A673 (cell line): Measurements from ENCODE around the gene PTPN1. TPM values are rescaled to one million over a fixed set of nuclear protein-coding genes. Genes with fewer than 3 reads are reported as not detected.

Source experiments
- BruUV-seq: library from RNA; stranded (reverse); fragments of 400-500 nt; replicated peaks from 2 replicates; lab custom pipeline; 2021; lab: Mats Ljungman, UMichigan
- CTCF ChIA-PET: fragments of 300-600 bp; sonication (Branson Sonifier 250); formaldehyde crosslinking; loops from one replicate; lab custom pipeline; 2022; ENCODE audit warnings: antibody characterized with exemption; lab: Charles Lee
- POLR2A ChIA-PET: fragments of 300-600 bp; sonication (Branson Sonifier 250); formaldehyde crosslinking; loops from one replicate; lab custom pipeline; 2022; ENCODE audit warnings: antibody characterized with exemption; ENCODE audit not compliant: low non-redundant PET; lab: Charles Lee
- DNase-seq: peaks from one replicate; pipeline ENCODE4 v3.0.0-alpha.2; 2015; ENCODE audit warnings: low spot score
- H3K27ac ChIP-seq: fragments of 200-600 bp; sonication (generic); 2 replicates; pipeline ENCODE4 v1.5.1; 2016; ENCODE audit warnings: mixed run types, low read depth, mild to moderate bottlenecking, mixed read lengths, antibody characterized with exemption, low read length; ENCODE audit not compliant: poor library complexity, severe bottlenecking
- H3K27me3 ChIP-seq: fragments of 200-600 bp; sonication (generic); replicated peaks from 2 replicates; pipeline ENCODE4 v1.6.1; 2017; ENCODE audit warnings: mixed run types, low read depth, mild to moderate bottlenecking, mixed read lengths, antibody characterized with exemption, low read length; ENCODE audit not compliant: insufficient read depth, poor library complexity
- H3K36me3 ChIP-seq: fragments of 200-600 bp; sonication (generic); 2 replicates; pipeline ENCODE4 v1.6.1; 2016; ENCODE audit warnings: mixed run types, mild to moderate bottlenecking, mixed read lengths, antibody characterized with exemption, low read length; ENCODE audit not compliant: insufficient read depth, poor library complexity, severe bottlenecking
- H3K4me1 ChIP-seq: fragments of 200-600 bp; sonication (generic); 2 replicates; pipeline ENCODE4 v1.6.1; 2017; ENCODE audit warnings: mixed run types, mild to moderate bottlenecking, mixed read lengths, antibody characterized with exemption, low read length; ENCODE audit not compliant: insufficient read depth, poor library complexity, severe bottlenecking
- H3K4me3 ChIP-seq: fragments of 200-600 bp; sonication (generic); 2 replicates; pipeline ENCODE4 v1.5.1; 2016; ENCODE audit warnings: low read depth, mixed run types, mild to moderate bottlenecking, mixed read lengths, low read length; ENCODE audit not compliant: poor library complexity, severe bottlenecking
- H3K9me3 ChIP-seq: fragments of 200-600 bp; sonication (generic); 2 replicates; pipeline ENCODE4 v1.6.1; 2016; ENCODE audit warnings: mixed run types, low read depth, mild to moderate bottlenecking, mixed read lengths, antibody characterized with exemption, low read length; ENCODE audit not compliant: poor library complexity, severe bottlenecking
- CTCF ChIP-seq: fragments of 300-800, 200-600 bp; sonication (generic); conservative IDR thresholded peaks from 2 replicates; pipeline ENCODE4 v1.5.1; 2017; ENCODE audit warnings: low read depth, mild to moderate bottlenecking, antibody characterized with exemption, low read length, moderate library complexity, mixed read lengths
- EZH2 ChIP-seq: fragments of 200-600 bp; sonication (generic); IDR thresholded peaks from 2 replicates; pipeline ENCODE4 v1.6.1; 2017; ENCODE audit warnings: borderline replicate concordance, low read depth, mild to moderate bottlenecking, mixed read lengths, antibody characterized with exemption, low read length; ENCODE audit not compliant: poor library complexity, severe bottlenecking
- intact Hi-C: fragments of 100-400 bp; cut with micrococcal nuclease; formaldehyde crosslinking; loops from one replicate; pipeline ENCODE4 v1.10.0; 2022; ENCODE audit not compliant: unreplicated experiment
- total RNA-seq: library from RNA; stranded (reverse); gene quantifications from 2 replicates; pipeline ENCODE4 v1.2.3, GENCODE V29; 2021

PTPN1 gene
- total RNA-seq, 1 experiment from 2014 or later: 47.4 TPM

- Histone ChIP-seq H3K27me3 (no peaks in the 10 kb centered on the region), H3K4me1 (peaks cover 24% of the 10 kb centered on the region), H3K36me3 (no peaks in the 10 kb centered on the region), H3K4me3 (no peak overlapping the region), H3K27ac (no peak overlapping the region), H3K9me3 (no peaks in the 10 kb centered on the region)
- intact Hi-C loops: no loop called here
- ChIA-PET CTCF (no interaction called here), POLR2A (interaction anchor here (0.6 kb wide), 1 partner anchor 14 kb away, joined by 5 read pairs; no protein-coding TSS in a partner anchor)
- DNase-seq: peak; percentile 24
- no peak for TF ChIP-seq EZH2
- no peak for TF ChIP-seq CTCF
- no TSS peak for BruUV-seq
Measured at GRCh38 chr20:50523552-50524167, 13.5 kb downstream of the PTPN1 start.

- TF ChIP-seq EZH2 (no peak), CTCF (no peak)
- Histone ChIP-seq H3K36me3 (no peaks in the 10 kb centered on the region), H3K27ac (no peak overlapping the region), H3K4me3 (no peak overlapping the region), H3K9me3 (no peaks in the 10 kb centered on the region), H3K4me1 (peaks cover 27% of the 10 kb centered on the region), H3K27me3 (no peaks in the 10 kb centered on the region)
- intact Hi-C loops: no loop called here
- POLR2A ChIA-PET: interaction anchor here (0.7 kb wide), 1 partner anchor 335 kb away, joined by 5 read pairs; no protein-coding TSS in a partner anchor
- CTCF ChIA-PET: no interaction called here
- no peak for DNase-seq
- BruUV-seq: no TSS peak
Measured at GRCh38 chr20:50525681-50526080, 15.5 kb downstream of the PTPN1 start.

DNA sequence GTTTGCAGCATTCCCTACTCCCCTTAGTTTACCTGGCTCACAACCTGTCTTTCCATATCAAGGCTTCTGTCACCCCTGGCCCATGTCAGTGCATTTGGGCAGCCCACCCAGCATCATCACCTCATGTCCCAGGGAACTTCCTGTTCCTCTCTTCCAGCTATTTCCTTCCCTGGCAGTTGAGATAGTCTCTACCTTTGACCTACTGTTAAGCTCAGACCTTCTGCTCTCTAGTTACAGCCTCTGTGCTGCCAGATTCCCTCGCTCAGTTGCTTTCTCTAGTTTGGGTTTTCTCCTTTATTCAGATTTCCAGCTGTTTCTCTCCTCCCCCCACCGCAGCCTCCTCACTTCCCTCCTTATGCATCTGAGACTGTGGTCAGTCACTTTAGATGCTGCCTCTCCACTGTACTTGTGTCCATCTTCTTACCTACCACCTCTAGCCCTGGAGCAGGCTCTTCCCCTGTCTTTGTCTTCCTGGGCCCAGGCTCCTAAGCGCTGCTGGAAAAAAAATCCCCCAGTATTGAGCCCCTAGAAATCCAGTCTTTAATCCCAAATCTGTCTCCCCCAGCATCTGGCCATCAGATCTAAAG is 16.3 kb downstream of the PTPN1 start:
- Histone ChIP-seq H3K27me3 (no peaks in the 10 kb centered on the region), H3K9me3 (no peaks in the 10 kb centered on the region), H3K27ac (no peak overlapping the region), H3K36me3 (no peaks in the 10 kb centered on the region), H3K4me1 (peaks cover 20% of the 10 kb centered on the region), H3K4me3 (no peak overlapping the region)
- CTCF ChIA-PET: no interaction called here
- no peak for DNase-seq
- POLR2A ChIA-PET: no interaction called here
- TF ChIP-seq CTCF (no peak), EZH2 (no peak)
- BruUV-seq: no TSS peak
- intact Hi-C loops: no loop called here
